ENCODE measurements around the gene UBE2H. TPM values are rescaled to one million over a fixed set of nuclear protein-coding genes. Genes with fewer than 3 reads are reported as not detected.
"Not testable (repeated sequence)": the region's sequence is repeated elsewhere in the genome, so short reads cannot be mapped to it uniquely, and the experiment has no call there.

The UBE2H gene
- total RNA-seq, 1 experiment from 2014 or later = 49.3 TPM

GRCh38 chr7:129917934-129918333 lies 34.8 kb downstream of the UBE2H start:
- no peak for DNase-seq (ENCODE audit: low spot score)
- in situ Hi-C loops (cut with HindIII; ENCODE audit: low sequenced_read_pairs) = no loop called here

GRCh38 chr7:129914536-129915272 lies 38.1 kb downstream of the UBE2H start:
- DNase-seq (ENCODE audit: low spot score) = no peak
- in situ Hi-C loops (cut with HindIII; ENCODE audit: low sequenced_read_pairs) = no loop called here

- no peak for DNase-seq (ENCODE audit: low spot score)
- in situ Hi-C loops (cut with HindIII; ENCODE audit: low sequenced_read_pairs) = no loop called here
These were observed 39.3 kb downstream of the UBE2H start for GRCh38 chr7:129913428-129913827.

GRCh38 chr7:129911790-129912189 lies 41.0 kb downstream of the UBE2H start:
- in situ Hi-C loops (cut with HindIII; ENCODE audit: low sequenced_read_pairs) = no loop called here
- DNase-seq (ENCODE audit: low spot score) = no peak

GRCh38 chr7:129909669-129910068 lies 43.1 kb downstream of the UBE2H start:
- in situ Hi-C loops (cut with HindIII; ENCODE audit: low sequenced_read_pairs) = no loop called here
- no peak for DNase-seq (ENCODE audit: low spot score)

- in situ Hi-C loops (cut with HindIII; ENCODE audit: low sequenced_read_pairs) = no loop called here
- no peak for DNase-seq (ENCODE audit: low spot score)
These were observed 44.6 kb downstream of the UBE2H start for GRCh38 chr7:129908181-129908580.

GRCh38 chr7:129907122-129907736 lies 45.5 kb downstream of the UBE2H start:
- in situ Hi-C loops (cut with HindIII; ENCODE audit: low sequenced_read_pairs) = no loop called here
- no peak for DNase-seq (ENCODE audit: low spot score)

GRCh38 chr7:129906700-129907099 lies 46.1 kb downstream of the UBE2H start:
- in situ Hi-C loops (cut with HindIII; ENCODE audit: low sequenced_read_pairs) = no loop called here
- no peak for DNase-seq (ENCODE audit: low spot score)

GRCh38 chr7:129903935-129904334 lies 48.8 kb downstream of the UBE2H start:
- in situ Hi-C loops (cut with HindIII; ENCODE audit: low sequenced_read_pairs) = no loop called here
- DNase-seq (ENCODE audit: low spot score) = no peak

- in situ Hi-C loops (cut with HindIII; ENCODE audit: low sequenced_read_pairs) = no loop called here
- no peak for DNase-seq (ENCODE audit: low spot score)
These were observed 49.9 kb downstream of the UBE2H start for GRCh38 chr7:129902788-129903422.

- no peak for DNase-seq (ENCODE audit: low spot score)
These were observed 54.1 kb downstream of the UBE2H start for GRCh38 chr7:129898502-129899160.

GRCh38 chr7:129898007-129898406 lies 54.8 kb downstream of the UBE2H start:
- in situ Hi-C loops (cut with HindIII; ENCODE audit: low sequenced_read_pairs) = no loop called here

More at GRCh38 chr7:129898502-129899160, 54.1 kb downstream of the UBE2H start:
- in situ Hi-C loops (cut with HindIII; ENCODE audit: low sequenced_read_pairs) = no loop called here

GRCh38 chr7:129896568-129897382 lies 56.0 kb downstream of the UBE2H start:
- DNase-seq (ENCODE audit: low spot score) = no peak
- in situ Hi-C loops (cut with HindIII; ENCODE audit: low sequenced_read_pairs) = no loop called here

More at GRCh38 chr7:129898007-129898406, 54.8 kb downstream of the UBE2H start:
- DNase-seq (ENCODE audit: low spot score) = no peak

GRCh38 chr7:129894184-129894583 lies 58.6 kb downstream of the UBE2H start:
- DNase-seq (ENCODE audit: low spot score) = not testable (repeated sequence)

GRCh38 chr7:129890090-129890489 lies 62.7 kb downstream of the UBE2H start:
- in situ Hi-C loops (cut with HindIII; ENCODE audit: low sequenced_read_pairs) = no loop called here
- no peak for DNase-seq (ENCODE audit: low spot score)

More at GRCh38 chr7:129894184-129894583, 58.6 kb downstream of the UBE2H start:
- in situ Hi-C loops (cut with HindIII; ENCODE audit: low sequenced_read_pairs) = not testable (repeated sequence)

- in situ Hi-C loops (cut with HindIII; ENCODE audit: low sequenced_read_pairs) = no loop called here
- DNase-seq (ENCODE audit: low spot score) = no peak
These were observed 63.5 kb downstream of the UBE2H start for GRCh38 chr7:129889133-129889844.

GRCh38 chr7:129887865-129888264 lies 64.9 kb downstream of the UBE2H start:
- in situ Hi-C loops (cut with HindIII; ENCODE audit: low sequenced_read_pairs) = no loop called here
- no peak for DNase-seq (ENCODE audit: low spot score)

- no peak for DNase-seq (ENCODE audit: low spot score)
- in situ Hi-C loops (cut with HindIII; ENCODE audit: low sequenced_read_pairs) = no loop called here
These were observed 66.0 kb downstream of the UBE2H start for GRCh38 chr7:129886818-129887186.

Measured in G401 (cell line).